Measurements from ENCODE around the gene GAB2.
"Not testable (repeated sequence)": the region's sequence is repeated elsewhere in the genome, so short reads cannot be mapped to it uniquely, and the experiment has no call there.

GAB2 gene

DNA sequence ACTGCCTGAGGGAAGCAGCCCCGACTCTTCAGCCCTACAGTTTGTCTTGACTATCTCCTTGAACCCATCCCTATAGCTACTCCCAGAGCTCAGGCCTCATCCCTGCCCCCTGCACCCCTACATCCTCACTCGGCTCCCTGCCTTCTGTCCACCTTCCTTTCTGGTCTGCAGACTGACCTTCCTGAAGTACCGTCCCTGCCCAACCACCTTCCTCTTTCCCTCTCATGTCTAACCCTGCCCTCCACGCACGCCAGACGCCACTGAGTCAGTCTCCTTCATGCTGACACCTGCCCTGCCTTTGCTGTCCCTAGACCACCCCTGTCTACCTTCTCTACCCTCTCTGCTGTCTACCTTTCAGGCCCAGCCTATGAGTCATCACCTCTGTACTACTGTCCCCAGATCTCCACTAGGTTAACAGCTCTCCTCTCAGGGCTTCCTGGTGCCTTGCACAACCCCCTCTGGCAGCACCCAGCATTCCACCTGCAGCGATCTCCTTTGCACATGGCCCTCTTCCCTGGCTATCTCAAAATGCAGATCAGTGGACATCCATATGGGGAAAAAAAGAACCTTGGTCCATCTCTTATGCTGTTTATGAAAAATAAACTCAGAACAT, 238.1 kb downstream of the GAB2 start:
- no peaks in the 10 kb centered on the region for H3K79me2 ChIP-seq (ENCODE audit: insufficient read depth, low read length)
- H3K9ac ChIP-seq (ENCODE audit: low read depth, low read length), result no peak overlapping the region
- TF ChIP-seq, protein P1, sequence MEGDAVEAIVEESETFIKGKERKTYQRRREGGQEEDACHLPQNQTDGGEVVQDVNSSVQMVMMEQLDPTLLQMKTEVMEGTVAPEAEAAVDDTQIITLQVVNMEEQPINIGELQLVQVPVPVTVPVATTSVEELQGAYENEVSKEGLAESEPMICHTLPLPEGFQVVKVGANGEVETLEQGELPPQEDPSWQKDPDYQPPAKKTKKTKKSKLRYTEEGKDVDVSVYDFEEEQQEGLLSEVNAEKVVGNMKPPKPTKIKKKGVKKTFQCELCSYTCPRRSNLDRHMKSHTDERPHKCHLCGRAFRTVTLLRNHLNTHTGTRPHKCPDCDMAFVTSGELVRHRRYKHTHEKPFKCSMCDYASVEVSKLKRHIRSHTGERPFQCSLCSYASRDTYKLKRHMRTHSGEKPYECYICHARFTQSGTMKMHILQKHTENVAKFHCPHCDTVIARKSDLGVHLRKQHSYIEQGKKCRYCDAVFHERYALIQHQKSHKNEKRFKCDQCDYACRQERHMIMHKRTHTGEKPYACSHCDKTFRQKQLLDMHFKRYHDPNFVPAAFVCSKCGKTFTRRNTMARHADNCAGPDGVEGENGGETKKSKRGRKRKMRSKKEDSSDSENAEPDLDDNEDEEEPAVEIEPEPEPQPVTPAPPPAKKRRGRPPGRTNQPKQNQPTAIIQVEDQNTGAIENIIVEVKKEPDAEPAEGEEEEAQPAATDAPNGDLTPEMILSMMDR (IDR thresholded peaks at IDR 0.05; ENCODE audit: borderline replicate concordance, extremely low read depth, low read length, poor library complexity, severe bottlenecking), result no peak
- TF ChIP-seq EZH2 (IDR thresholded peaks at IDR 0.05; ENCODE audit: borderline replicate concordance, low read depth, low read length, severe bottlenecking), result no peak
- H3K4me1 ChIP-seq (ENCODE audit: insufficient read depth, low read length), result no peaks in the 10 kb centered on the region
- H3K9me3 ChIP-seq (ENCODE audit: insufficient read depth, low read length, severe bottlenecking), result no peaks in the 10 kb centered on the region
- no peak overlapping the region for H3K4me3 ChIP-seq (ENCODE audit: low read depth in 1 of 2, low read length in 2 of 2)
- H3K27ac ChIP-seq (ENCODE audit: low read length), result no peak overlapping the region; the same call in 1 of the 2 replicates
- no peaks in the 10 kb centered on the region for H4K20me1 ChIP-seq (ENCODE audit: insufficient read depth, low read length)
- H2AFZ ChIP-seq (ENCODE audit: low read depth, low read length), result no peak overlapping the region
- H3K4me2 ChIP-seq (ENCODE audit: insufficient read depth, low read length), result no peak overlapping the region
- ATAC-seq (ENCODE audit: insufficient read depth, low read depth), result no peak
- no peaks in the 10 kb centered on the region for H3K36me3 ChIP-seq (ENCODE audit: insufficient read depth, low read length)
- no peaks in the 10 kb centered on the region for H3K27me3 ChIP-seq (ENCODE audit: insufficient read depth, low read length, poor library complexity)
- no peak for DNase-seq

DNA sequence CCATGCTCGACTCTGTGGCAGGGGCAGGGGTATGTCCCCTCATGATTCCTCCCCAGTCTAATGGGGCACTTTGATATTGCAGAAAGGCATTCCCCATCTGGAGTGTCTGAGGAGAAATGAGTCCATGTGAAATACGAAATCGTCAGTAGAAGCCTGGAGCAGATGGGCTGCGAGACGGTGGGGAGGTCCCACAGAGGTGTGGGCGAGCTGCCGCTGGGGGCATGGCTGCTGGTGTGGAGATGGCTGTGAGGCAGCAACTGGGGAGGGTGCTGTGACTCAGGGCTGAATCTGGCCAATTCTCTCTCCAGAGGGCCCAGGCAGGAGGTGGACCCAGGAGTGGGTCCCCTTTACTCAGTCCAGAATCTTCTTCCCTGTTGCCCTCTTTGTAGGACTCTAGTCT, 240.4 kb downstream of the GAB2 start:
- no peak for TF ChIP-seq EZH2 (IDR thresholded peaks at IDR 0.05; ENCODE audit: borderline replicate concordance, low read depth, low read length, severe bottlenecking)
- TF ChIP-seq, protein P1 (IDR thresholded peaks at IDR 0.05; ENCODE audit: borderline replicate concordance, extremely low read depth, low read length, poor library complexity, severe bottlenecking), result no peak
- Histone ChIP-seq H3K79me2 (ENCODE audit: insufficient read depth, low read length) (no peaks in the 10 kb centered on the region), H4K20me1 (ENCODE audit: insufficient read depth, low read length) (no peaks in the 10 kb centered on the region), H3K27me3 (ENCODE audit: insufficient read depth, low read length, poor library complexity) (no peaks in the 10 kb centered on the region), H3K9me3 (ENCODE audit: insufficient read depth, low read length, severe bottlenecking) (no peaks in the 10 kb centered on the region), H3K4me1 (ENCODE audit: insufficient read depth, low read length) (no peaks in the 10 kb centered on the region), H3K4me2 (ENCODE audit: insufficient read depth, low read length) (no peak overlapping the region), H2AFZ (ENCODE audit: low read depth, low read length) (no peak overlapping the region), H3K4me3 (ENCODE audit: low read depth in 1 of 2, low read length in 2 of 2) (no peak overlapping the region), H3K36me3 (ENCODE audit: insufficient read depth, low read length) (peaks cover 6% of the 10 kb centered on the region), H3K9ac (ENCODE audit: low read depth, low read length) (no peak overlapping the region), H3K27ac (ENCODE audit: low read length) (no peak overlapping the region)
- DNase-seq, result no peak
- ATAC-seq (ENCODE audit: insufficient read depth, low read depth), result no peak

DNA sequence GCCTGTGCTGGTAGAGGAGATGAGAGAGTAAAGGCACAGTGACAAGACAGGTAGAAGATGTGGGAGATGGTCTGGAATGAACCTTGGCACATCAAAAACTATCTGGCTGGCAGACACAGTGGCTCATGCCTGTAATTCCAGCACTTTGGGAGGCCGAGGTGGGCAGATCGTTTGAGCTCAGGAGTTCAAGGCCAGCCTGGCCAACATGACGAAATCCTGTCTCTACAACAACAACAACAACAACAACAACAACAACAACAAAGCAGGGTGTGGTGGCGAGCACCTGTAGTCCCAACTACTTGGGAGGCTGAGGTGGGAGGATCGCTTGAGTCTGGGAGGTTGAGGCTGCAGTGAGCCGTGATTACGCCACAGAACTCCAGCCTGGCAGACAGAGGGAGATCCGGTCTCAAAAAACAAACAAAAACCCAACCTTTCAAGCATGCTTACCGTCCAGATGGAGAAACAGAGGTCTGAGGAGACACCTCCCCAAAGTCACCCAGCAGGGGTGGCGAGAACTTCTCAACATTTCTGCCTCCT, 240.9 kb downstream of the GAB2 start:
- Histone ChIP-seq H2AFZ (ENCODE audit: low read depth, low read length) (no peak overlapping the region), H3K9ac (ENCODE audit: low read depth, low read length) (no peak overlapping the region), H3K36me3 (ENCODE audit: insufficient read depth, low read length) (peaks cover 6% of the 10 kb centered on the region), H3K4me1 (ENCODE audit: insufficient read depth, low read length) (no peaks in the 10 kb centered on the region), H3K27ac (ENCODE audit: low read length) (no peak overlapping the region), H3K27me3 (ENCODE audit: insufficient read depth, low read length, poor library complexity) (no peaks in the 10 kb centered on the region), H3K4me3 (ENCODE audit: low read depth in 1 of 2, low read length in 2 of 2) (no peak overlapping the region), H3K79me2 (ENCODE audit: insufficient read depth, low read length) (no peaks in the 10 kb centered on the region), H4K20me1 (ENCODE audit: insufficient read depth, low read length) (no peaks in the 10 kb centered on the region), H3K4me2 (ENCODE audit: insufficient read depth, low read length) (no peak overlapping the region), H3K9me3 (ENCODE audit: insufficient read depth, low read length, severe bottlenecking) (no peaks in the 10 kb centered on the region)
- ATAC-seq (ENCODE audit: insufficient read depth, low read depth), result no peak
- TF ChIP-seq, protein P1 (IDR thresholded peaks at IDR 0.05; ENCODE audit: borderline replicate concordance, extremely low read depth, low read length, poor library complexity, severe bottlenecking), result no peak
- TF ChIP-seq EZH2 (IDR thresholded peaks at IDR 0.05; ENCODE audit: borderline replicate concordance, low read depth, low read length, severe bottlenecking), result no peak
- DNase-seq, result no peak

DNA sequence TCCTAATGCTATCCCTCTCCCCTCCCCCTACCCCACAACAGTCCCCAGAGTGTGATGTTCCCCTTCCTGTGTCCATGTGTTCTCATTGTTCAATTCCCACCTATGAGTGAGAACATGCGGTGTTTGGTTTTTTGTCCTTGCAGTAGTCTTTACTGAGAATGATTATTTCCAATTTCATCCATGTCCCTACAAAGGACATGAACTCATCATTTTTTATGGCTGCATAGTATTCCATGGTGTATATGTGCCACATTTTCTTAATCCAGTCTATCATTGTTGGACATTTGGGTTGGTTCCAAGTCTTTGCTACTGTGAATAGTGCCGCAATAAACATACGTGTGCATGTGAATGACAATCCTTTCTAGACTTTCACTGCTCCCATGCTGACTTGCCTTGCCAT, 241.8 kb downstream of the GAB2 start:
- DNase-seq; H3K79me2 ChIP-seq (ENCODE audit: insufficient read depth, low read length); H3K4me3 ChIP-seq (ENCODE audit: low read depth in 1 of 2, low read length in 2 of 2); H3K9me3 ChIP-seq (ENCODE audit: insufficient read depth, low read length, severe bottlenecking); H4K20me1 ChIP-seq (ENCODE audit: insufficient read depth, low read length); H3K4me2 ChIP-seq (ENCODE audit: insufficient read depth, low read length); H3K4me1 ChIP-seq (ENCODE audit: insufficient read depth, low read length); H3K27ac ChIP-seq (ENCODE audit: low read length); H3K9ac ChIP-seq (ENCODE audit: low read depth, low read length); H2AFZ ChIP-seq (ENCODE audit: low read depth, low read length); ATAC-seq (ENCODE audit: insufficient read depth, low read depth); H3K27me3 ChIP-seq (ENCODE audit: insufficient read depth, low read length, poor library complexity); H3K36me3 ChIP-seq (ENCODE audit: insufficient read depth, low read length): not testable (repeated sequence)

All from DND-41 (cell line).